ENCODE results near the gene ABCA10.
"Not testable (repeated sequence)": the region's sequence is repeated elsewhere in the genome, so short reads cannot be mapped to it uniquely, and the experiment has no call there.

The ABCA10 gene

DNA sequence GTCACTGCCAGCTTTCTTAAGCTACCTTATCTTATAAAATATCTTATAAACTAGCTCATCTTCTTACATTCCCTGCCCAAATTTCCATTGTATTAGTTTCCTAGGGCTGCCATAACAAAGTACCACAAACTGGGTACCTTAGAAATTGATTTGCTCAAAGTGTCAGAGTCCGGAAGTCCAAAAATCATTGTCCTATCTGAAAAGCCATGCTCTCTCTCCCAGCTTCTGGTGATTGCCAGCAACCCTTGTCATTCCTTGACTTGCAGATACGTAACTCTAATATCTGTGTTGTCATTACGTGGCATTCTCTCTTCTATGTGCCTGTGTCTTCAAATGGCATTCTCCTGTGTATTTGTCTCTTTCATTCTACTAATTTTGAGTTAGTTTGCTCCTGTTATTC lies 2.3 kb upstream of the ABCA10 start:
- DNase-seq (ENCODE audit: low read depth in 2 of 2), result no peak

DNA sequence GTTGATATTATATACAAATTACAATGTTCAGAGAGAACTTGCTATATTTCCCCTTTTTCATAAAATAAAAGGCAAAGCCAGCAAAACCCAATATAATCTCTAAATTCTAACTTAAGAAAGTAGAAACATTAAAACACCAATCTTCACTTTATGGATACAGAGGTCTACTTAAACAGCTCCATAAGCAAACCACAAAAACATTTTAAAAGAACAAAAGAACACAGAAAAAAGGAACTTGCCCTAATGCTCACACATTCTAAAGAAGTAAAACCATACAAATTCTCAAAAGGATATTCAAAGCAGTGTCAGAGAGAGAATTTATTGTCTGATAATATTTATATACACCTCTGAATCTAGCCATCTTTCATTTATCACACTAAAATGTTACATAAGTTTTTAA lies 606 bp downstream of the ABCA10 start:
- DNase-seq (ENCODE audit: low read depth in 2 of 2), result no peak

DNA sequence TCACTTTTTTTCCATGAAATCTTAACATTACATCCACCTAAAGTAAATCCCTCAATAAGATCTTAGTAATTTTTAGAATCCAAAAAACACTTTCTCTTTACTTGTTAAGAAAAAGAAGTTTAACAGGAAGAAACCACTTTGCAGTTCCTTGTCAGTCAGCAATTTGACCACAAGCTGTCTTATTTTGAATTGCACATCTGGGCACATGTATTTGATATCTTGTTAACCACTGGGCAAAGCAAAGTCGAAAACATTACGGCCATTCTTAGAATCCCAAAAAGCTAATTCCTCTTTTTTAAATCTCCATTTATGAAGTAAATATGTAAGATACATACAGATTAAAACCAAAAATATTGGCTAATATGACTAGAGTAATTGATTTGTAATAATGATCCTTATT lies 1.1 kb downstream of the ABCA10 start:
- no peak for DNase-seq (ENCODE audit: low read depth in 2 of 2)

DNA sequence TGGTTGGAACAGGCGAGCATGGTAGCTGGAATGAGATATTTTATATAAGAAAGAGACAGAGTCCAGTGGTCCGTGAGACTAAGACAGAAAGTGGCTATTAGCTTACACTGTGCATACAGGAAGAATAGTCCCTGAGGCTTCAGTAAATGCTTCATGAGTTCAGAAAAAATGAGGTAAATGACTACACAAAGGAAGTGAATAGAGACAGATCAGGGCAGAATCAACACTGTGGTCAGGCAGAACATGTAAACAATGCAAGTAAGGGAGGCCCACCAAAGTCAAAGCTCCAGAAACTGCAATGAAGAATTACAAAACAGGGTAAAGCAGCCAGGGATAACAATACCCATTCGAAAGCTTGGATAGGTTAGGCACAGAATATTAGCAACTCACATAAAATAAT lies 4.8 kb downstream of the ABCA10 start:
- no peak for DNase-seq (ENCODE audit: low read depth in 2 of 2)

DNA sequence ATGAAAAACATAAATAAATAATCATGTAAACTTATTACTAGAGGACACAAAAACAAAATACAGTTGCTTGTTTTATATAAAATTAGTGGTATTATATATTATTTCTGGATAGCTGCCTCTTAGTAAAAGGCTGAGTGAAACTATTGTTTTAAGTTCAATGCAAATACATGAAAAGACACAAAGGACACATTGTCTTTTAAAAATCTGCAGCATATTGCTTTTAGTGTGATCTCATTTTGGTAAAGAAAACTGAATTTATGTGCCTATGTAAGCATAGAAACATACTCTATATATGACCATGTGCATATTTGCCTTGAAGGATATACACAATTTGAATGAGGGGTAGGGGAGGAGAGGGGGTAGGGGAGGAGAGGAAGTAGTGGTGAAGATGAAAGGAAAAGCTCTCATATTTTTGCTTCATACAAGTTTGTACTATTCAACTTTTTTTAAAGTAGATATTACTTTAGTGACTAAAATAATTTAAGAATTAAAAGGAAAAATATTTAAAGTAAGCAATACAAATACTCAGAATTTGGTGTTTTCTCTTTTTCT lies 5.8 kb downstream of the ABCA10 start:
- no peak for DNase-seq (ENCODE audit: low read depth in 2 of 2)

DNA sequence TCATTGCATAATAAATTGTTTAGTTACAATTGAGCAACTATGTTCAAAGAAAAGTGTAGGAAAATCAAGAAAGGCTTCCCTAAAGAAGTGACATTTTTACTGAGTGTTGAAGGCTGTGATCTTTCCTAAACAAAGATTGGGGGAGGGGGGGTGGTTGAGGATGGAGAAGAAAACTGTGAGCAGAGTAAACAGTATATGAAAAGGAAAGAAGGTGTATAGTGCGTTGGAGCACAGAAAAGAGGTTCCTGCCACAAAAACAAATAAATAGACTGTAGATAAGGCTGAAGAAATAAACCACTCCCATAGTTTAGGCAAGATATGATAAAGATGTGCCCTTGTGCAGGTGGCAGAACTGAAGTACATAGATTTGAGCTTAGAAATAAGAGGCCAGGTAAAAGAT lies 8.5 kb downstream of the ABCA10 start:
- DNase-seq (ENCODE audit: low read depth in 2 of 2), result no peak

DNA sequence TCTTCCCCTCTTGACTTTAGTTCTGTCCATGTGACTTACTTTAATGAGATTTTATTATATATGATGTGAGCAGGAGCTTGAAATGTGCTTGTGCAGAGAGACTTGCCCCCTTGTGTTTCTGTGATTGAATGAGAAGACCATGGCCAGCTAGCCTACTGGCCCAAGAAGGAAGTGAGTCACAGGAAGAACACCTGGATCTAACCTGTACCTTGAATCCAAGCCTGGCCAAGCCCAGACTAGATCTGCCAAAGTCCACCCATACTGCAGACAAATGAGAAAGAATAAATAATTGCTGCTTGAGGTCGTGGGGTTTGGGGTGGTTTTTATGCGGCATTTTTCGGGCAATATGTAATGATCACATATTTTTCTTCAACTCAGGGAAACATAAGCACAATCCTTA lies 9.6 kb downstream of the ABCA10 start:
- no peak for DNase-seq (ENCODE audit: low read depth in 2 of 2)

DNA sequence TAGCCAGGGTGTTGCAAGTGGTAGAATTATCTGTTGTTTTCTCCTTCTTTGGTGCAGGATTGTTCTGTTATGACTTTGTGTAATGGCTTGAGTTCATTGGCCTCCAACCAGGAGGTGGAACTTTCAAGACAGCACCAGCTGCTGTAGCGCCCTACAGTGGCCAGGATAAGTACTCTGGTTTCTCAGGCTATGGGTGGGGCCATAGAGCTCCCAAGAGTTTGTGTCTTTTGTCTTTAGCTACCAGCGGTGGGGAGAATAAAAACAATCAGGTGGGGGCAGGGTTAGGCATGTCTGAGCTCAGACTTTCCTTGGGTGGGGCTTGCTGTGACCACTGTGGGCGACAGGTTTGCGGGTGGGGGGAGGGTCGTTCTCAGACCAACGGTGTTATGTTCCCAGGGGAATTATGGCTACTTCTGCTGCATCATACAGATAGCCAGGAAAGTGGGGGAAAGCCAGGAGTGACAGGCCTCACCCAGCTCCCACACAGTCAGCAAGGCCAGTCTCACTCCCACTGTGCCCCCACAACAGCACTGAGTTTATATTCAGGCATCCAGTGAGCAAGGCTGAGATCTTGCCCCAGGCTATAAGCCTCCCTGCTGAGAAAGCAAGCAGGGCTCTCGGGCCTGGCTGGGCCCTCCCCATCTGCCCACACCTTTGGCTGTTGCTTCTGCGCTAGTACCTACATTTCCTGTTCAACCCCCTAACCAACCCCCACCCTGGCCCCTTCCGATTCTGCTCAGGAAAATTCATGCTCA lies 15.4 kb downstream of the ABCA10 start:
- no peak for DNase-seq (ENCODE audit: low read depth in 2 of 2)

DNA sequence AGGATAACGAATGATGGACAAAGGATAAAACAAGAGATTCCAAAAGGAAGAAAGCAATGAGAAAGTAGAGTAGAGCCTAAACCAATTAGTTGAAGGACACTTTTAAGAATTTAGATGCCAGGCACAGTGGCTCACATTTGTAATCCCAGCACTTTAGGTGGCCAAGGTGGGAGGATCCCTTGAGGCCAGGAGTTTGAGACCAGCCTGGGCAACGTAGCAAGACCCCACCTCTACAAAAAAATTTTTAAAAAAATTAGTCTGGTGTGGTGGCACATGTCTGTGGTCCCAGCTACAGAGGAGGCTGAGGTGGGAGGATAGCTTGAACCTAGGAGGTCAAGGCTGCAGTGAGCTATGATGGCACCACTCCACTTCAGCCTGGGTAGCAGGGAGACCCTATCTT lies 20.0 kb downstream of the ABCA10 start:
- no peak for DNase-seq (ENCODE audit: low read depth in 2 of 2)

DNA sequence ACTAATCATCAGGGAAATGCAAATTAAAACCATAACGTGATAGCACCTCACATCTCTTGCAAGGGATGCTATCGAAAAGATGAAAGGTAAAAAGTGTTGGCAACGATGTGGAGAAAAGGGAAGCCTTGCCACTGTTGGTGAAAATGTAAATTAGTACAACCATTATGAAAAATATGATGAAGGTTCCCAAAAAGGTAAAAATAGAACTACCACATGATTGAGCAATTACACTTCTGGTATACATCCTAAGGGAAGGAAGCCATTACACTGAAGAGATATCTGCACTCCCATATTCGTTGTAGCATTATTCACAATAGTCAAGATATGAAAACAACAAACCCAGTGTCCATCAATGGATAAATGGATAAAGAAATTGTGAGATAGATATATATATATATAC lies 21.5 kb downstream of the ABCA10 start:
- DNase-seq (ENCODE audit: low read depth in 2 of 2), result no peak

DNA sequence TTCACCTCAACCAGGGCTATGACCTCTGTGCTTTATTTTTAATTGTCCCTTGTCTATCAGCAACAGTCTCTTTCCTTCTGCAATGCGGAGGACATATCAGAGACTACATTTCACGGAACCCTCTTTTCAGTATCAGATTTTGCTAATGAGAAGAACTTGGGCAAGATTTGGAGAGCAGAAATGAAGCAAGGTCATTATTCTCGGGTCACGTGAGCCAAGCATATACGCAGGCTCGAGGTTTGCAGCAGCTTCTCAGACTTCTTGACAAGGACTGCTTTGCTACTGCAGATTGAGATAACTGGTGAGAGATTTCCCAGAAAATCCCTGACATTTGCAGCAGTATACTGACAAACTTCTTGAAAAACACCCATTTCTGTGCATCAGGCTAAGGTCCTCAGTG lies 30.4 kb downstream of the ABCA10 start:
- no peak for DNase-seq (ENCODE audit: low read depth in 2 of 2)

DNA sequence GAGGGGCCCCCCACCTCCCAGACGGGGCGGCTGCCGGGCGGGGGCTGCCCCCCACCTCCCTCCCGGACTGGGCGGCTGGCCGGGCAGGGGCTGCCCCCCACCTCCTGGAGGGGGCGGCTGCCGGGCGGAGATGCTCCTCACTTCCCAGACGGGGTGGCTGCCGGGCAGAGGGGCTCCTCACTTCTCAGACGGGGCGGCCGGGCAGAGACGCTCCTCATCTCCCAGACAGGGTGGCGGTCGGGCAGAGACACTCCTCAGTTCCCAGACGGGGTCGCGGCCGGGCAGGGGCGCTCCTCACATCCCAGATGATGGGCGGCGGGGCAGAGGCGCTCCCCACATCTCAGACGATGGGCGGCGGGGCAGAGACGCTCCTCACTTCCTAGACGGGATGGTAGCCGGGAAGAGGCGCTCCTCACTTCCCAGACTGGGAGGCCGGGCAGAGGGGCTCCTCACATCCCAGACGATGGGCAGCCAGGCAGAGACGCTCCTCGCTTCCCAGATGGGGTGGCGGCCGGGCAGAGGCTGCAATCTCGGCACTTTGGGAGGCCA lies 32.4 kb downstream of the ABCA10 start:
- DNase-seq (ENCODE audit: low read depth in 2 of 2), result not testable (repeated sequence)

DNA sequence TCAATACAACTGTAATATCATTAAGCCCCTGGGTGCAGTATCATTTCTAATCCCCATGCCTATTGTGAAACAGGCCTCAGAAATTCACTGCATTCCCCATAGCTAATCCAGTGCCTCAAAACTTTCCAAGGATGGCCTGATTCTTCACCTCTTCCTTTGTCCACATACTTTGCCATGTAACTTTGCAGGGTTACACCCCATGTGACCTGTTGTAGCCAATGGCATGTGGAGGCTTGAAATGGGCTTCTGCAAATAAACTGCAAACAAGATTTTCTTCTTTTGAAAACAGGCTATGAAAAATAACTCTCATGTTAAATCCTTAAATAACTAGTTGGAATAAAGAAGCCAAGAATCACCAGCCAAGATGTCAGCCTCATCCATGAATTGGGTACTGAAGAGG lies 35.9 kb downstream of the ABCA10 start:
- DNase-seq (ENCODE audit: low read depth in 2 of 2), result no peak

DNA sequence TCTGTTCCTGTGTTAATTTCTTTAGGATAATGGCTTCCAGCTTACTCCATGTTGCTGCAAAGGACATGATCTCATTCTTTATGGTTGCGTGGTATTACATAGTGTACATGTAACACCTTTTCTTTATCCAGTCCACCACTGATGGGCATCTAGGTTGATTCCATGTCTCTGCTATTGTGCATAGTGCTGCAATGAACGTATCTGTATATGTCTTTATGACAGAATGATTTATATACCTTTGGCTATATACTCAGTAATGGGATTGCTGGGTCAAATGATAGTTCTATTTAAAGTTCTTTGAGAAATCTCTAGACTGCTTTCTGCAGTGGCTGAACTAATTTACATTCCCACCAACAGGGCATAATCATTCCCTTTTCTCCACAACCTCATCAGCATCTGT lies 39.8 kb downstream of the ABCA10 start:
- no peak for DNase-seq (ENCODE audit: low read depth in 2 of 2)

DNA sequence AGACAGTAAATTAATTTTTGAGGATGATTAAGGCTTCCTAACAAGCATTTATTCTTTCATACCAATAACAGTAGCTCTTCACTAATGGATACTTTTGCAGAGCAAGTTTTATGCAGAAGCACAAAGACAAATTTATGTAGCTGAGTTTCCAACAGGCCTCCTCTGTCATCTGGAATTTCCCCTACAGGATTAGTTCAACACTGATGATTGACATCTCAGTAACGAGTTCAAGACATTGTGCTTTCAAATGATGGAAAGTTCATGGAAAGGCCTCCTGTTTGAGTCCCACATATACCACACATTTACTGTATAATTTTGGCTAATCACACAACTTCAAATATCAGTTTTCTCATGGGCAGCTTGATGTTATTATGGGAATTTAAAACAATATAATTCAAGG lies 40.6 kb downstream of the ABCA10 start:
- no peak for DNase-seq (ENCODE audit: low read depth in 2 of 2)

DNA sequence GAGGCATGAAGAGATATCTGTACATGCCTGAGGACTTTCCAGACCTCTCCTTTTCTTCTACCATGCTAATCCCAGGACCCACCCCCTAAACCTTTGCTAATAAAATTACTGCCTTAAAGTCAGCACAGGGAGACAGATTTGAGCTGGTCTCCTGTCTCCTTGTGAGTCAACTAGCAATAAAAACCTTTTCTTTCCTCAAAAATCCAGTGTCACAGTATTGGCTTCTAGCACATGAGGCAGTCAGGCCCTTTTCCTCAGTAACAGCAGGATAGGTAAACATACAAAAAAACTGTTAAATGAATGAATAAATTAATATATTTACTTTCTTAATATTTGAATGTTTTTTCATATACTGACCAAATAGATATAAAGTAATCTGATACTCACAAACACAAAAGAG lies 41.3 kb downstream of the ABCA10 start:
- DNase-seq (ENCODE audit: low read depth in 2 of 2), result no peak

DNA sequence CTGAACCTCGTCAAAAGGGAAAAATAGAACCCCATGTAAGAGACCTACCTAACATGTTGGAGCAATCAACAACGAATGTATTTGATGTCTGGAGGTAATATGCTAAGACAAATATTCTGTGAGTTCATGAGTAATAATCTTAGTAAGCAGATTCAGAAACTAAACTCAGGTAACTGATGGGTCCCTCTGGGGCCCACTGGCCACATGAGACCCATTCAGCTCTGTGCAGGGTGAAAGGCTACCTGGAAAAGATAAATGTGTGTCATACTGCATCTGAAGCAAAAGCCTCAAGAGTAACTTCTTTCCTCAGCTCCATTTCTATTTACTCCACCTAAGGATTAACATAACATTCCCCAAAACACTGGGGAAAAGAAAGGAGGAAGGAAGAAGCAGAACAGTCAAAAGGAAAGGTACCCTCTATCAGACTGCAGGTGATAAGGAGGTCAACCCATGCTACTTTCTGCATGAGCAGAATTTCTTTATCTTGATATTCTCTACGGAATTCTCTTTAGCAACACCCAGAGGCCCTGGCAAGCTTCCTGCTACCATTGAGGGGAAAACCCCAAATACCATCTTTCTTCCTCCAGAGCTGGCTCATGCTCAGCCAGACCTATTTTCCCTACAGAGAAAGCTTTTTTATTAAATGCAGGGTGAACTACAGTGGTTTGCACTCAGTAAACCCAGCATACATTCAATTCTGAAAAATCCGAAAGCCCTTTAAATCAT lies 49.2 kb downstream of the ABCA10 start:
- DNase-seq (ENCODE audit: low read depth in 2 of 2), result no peak

DNA sequence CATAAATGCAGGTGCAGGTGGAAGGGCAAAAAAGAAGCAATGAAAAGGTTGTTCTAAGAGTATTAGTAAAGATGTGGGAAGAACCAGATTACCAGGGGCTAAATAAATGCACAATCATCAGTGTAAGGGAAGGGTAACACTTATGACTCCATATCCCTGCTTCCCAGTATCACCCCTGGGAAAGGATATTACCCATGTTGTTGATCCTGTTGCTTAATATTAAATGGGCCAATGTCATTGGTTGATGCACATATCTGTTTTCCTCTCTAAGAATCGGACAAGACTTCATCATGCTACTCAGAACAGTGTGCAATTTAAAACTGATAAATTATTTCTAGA lies 52.2 kb downstream of the ABCA10 start:
- no peak for DNase-seq (ENCODE audit: low read depth in 2 of 2)

DNA sequence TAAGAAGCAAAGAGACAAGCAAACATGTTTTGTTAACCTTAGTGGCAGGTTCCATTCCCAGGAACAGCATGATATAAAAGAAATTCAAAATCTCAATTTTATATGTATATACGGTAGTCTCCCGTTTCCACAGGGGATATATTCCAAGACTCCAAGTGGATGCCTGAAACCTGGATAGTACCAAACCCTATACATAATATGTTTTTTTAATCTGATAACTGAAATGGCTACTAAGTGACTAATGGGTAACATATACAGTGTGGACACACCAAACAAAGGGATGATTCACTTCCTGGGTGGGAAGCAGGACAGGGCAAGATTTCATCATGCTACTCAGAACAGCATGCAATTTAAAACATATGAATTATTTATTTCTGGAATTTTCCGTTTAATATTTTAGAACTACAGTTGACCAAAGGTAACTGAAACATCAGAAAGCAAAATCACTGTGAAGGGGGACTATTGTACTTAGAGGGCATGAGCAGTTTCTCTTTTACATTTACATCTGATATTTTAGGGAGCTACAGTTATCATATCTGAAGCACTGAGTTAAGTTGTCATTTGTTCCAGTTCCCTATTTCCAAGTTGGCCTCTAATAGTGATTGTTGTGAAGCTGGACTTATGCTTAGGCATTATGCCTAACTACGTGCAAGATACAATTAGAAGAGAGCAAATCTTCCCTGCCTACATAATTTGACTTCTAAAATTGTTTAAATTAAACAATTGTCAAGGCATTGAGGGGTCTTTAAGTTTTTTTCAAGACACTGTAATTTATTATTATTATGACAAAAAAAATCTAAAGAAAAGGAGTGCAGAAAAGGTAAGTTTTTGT lies 52.8 kb downstream of the ABCA10 start:
- no peak for DNase-seq (ENCODE audit: low read depth in 2 of 2)

DNA sequence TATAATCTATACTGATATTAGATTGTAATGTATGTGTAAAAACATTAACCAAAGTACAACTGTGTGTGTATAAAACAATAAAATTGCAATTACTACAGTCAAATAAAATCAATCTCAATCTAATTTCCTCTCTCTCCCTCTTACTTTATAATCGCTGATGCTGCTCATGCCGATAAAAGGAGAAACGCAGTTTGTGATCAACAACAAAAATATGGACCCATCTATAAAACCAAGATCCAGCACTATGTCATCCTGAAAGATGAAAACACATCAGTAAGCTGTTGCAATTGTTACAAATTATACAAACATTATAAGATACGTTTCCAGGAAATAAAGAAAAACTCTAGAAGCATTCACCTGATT lies 53.4 kb downstream of the ABCA10 start:
- DNase-seq (ENCODE audit: low read depth in 2 of 2), result no peak

DNA sequence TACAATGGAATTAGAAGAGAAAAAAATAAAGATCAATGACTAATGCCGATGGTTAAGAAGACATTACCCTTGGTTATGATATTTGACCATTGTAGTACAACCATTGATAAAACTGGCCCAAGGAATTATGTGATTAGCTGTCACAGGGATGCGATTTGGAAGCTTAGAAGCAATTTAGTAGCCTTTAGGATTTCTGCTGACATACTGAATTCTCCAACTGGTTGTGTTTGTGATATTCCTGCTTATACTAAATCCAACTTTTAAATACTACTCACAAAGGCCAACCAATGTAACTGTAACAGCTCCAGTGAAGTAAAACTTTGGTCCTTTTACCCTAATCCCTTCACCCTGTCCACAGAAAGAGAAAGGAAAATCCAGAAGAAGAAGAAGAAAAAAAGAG lies 55.5 kb downstream of the ABCA10 start:
- no peak for DNase-seq (ENCODE audit: low read depth in 2 of 2)

DNA sequence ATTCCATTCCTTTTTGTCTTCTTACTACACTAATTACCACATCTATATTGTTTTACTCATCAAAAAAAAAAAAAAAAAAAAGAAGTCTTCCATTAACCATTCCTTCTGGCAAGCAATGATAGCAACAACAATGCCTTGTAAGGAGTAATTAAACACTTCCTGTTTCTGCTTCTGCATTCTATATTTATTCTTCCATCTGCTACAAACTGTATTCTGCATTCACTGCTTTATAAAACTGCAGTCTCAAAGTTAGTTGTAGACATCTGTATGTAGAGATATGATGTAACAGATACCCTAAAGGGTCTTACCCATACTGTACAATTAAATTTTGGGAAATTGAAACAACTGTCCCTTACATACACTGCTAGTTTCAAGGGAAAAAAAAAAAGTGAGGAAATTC lies 58.2 kb downstream of the ABCA10 start:
- DNase-seq (ENCODE audit: low read depth in 2 of 2), result no peak
